Neural progenitor cell (in vitro differentiated cells): ENCODE measurements around the gene GMCL1. TPM values are rescaled to one million over a fixed set of nuclear protein-coding genes. Genes with fewer than 3 reads are reported as not detected.
"Not testable (repeated sequence)": the region's sequence is repeated elsewhere in the genome, so short reads cannot be mapped to it uniquely, and the experiment has no call there.

Experiments
- DNase-seq: peaks from one replicate; pipeline ENCODE4 v3.0.0-alpha.2; 2016; ENCODE audit warnings: low spot score
- H2AFZ ChIP-seq: fragments of 200-600 bp; sonication (generic); replicated peaks from 2 replicates; pipeline ENCODE4 v1.6.1; 2016; ENCODE audit warnings: antibody characterized with exemption
- H3F3A ChIP-seq: fragments of 200-600 bp; sonication (generic); 2 replicates; pipeline ENCODE4 v1.6.1; 2016; ENCODE audit warnings: antibody characterized with exemption, low read depth
- H3K27ac ChIP-seq: fragments of 200-600 bp; sonication (generic); 2 replicates; pipeline ENCODE4 v1.5.1; 2016; ENCODE audit warnings: mild to moderate bottlenecking
- H3K27me3 ChIP-seq: fragments of 200-600 bp; sonication (generic); 2 replicates; pipeline ENCODE4 v1.6.1; 2016; ENCODE audit warnings: mild to moderate bottlenecking, moderate library complexity
- H3K36me3 ChIP-seq: fragments of 200-600 bp; sonication (generic); 2 replicates; pipeline ENCODE4 v1.5.1; 2016
- H3K4me1 ChIP-seq: fragments of 200-600 bp; sonication (generic); 2 replicates; pipeline ENCODE4 v1.6.1; 2016; ENCODE audit warnings: mixed run types
- H3K4me2 ChIP-seq: fragments of 200-600 bp; sonication (generic); 2 replicates; pipeline ENCODE4 v1.6.1; 2016
- H3K4me3 ChIP-seq: fragments of 200-600 bp; sonication (generic); 2 replicates; pipeline ENCODE4 v1.5.1; 2016
- H3K79me2 ChIP-seq: fragments of 200-600 bp; sonication (generic); 2 replicates; pipeline ENCODE4 v1.6.1; 2016; ENCODE audit warnings: low read depth
- H3K9ac ChIP-seq: fragments of 200-600 bp; sonication (generic); 2 replicates; pipeline ENCODE4 v1.6.1; 2016
- H3K9me3 ChIP-seq: fragments of 200-600 bp; sonication (generic); 2 replicates; pipeline ENCODE4 v1.5.1; 2016; ENCODE audit warnings: low read depth
- H4K20me1 ChIP-seq: fragments of 200-600 bp; sonication (generic); 2 replicates; pipeline ENCODE4 v1.6.1; 2016; ENCODE audit warnings: low read depth
- H3K27ac Mint-ChIP-seq: 3 replicates; pipeline ENCODE4 v1.8.0; 2021; ENCODE audit warnings: mixed read lengths
- H3K27me3 Mint-ChIP-seq: 2 replicates; pipeline ENCODE4 v1.8.0; 2022; ENCODE audit warnings: low read depth, mild to moderate bottlenecking, inconsistent platforms, moderate library complexity, mixed read lengths; ENCODE audit not compliant: insufficient read depth
- H3K36me3 Mint-ChIP-seq: 3 replicates; pipeline ENCODE4 v1.8.0; 2021; ENCODE audit warnings: mixed read lengths
- H3K4me1 Mint-ChIP-seq: 3 replicates; pipeline ENCODE4 v1.8.0; 2021; ENCODE audit warnings: mixed read lengths
- H3K4me3 Mint-ChIP-seq: 3 replicates; pipeline ENCODE4 v1.8.0; 2021; ENCODE audit warnings: mild to moderate bottlenecking, moderate library complexity, mixed read lengths
- H3K9me3 Mint-ChIP-seq: 3 replicates; pipeline ENCODE4 v1.8.0; 2020; ENCODE audit warnings: mixed read lengths
- CTCF ChIP-seq: fragments of 200-600 bp; sonication (generic); IDR thresholded peaks from 2 replicates; pipeline ENCODE4 v1.5.1; 2017; ENCODE audit warnings: antibody characterized with exemption, mild to moderate bottlenecking
- EZH2 ChIP-seq: fragments of 200-600 bp; sonication (generic); IDR thresholded peaks from 2 replicates; pipeline ENCODE4 v1.6.1; 2017; ENCODE audit warnings: antibody characterized with exemption, mild to moderate bottlenecking, moderate library complexity
- EZH2phosphoT487 ChIP-seq: fragments of 200-600 bp; sonication (generic); IDR thresholded peaks from 2 replicates; pipeline ENCODE4 v1.6.1; 2017; ENCODE audit warnings: antibody characterized with exemption
- total RNA-seq: library from RNA; depleted of rRNA; stranded (reverse); fragments of >200 nt; gene quantifications from 2 replicates; pipeline ENCODE4 v1.2.3, GENCODE V29; 2015; ENCODE audit warnings: low replicate concordance

GMCL1 gene
- total RNA-seq, 1 donor from 2014 or later = 23.1 TPM

DNA sequence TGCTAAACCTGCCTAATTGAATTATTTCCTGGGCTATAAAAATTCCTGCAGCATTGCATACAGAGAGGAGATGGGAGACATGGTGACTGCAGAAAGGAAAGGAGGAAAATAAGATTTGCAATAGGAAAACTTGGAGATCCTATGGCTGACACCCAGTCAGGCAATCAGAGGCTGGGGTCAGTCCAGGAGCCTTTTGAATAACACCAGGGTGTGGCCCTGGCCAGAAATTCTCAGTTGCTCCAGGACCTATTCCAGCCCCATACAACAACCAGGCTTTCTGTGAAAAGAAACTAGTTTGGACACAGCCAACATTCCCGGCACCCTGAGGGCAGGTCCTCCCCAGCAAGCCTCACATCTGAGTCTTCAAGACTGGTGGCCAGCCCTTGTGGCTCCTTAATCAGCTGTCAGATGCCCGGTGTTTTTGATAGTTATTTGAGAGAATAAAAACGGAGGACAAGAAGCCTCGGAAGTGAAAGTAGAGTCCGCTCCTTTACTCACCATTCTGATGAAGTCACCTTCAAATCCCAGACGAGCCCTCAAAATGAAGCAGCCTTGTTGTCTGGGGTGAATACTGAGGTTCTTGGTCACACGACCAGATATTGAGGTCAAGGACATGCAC, 31.1 kb upstream of the GMCL1 start:
- peaks cover 5% of the 10 kb centered on the region for H3F3A ChIP-seq
- no peak for DNase-seq
- no peaks in the 10 kb centered on the region for H3K9me3 Mint-ChIP-seq
- H2AFZ ChIP-seq = no peak overlapping the region
- peaks cover 36% of the 10 kb centered on the region for H3K4me1 ChIP-seq
- H3K36me3 ChIP-seq = no peaks in the 10 kb centered on the region
- peaks cover 47% of the 10 kb centered on the region for H3K4me1 Mint-ChIP-seq
- H3K36me3 Mint-ChIP-seq = no peaks in the 10 kb centered on the region
- H3K27me3 Mint-ChIP-seq = peaks cover 8% of the 10 kb centered on the region
- H3K27ac Mint-ChIP-seq = peak overlapping the region; percentile 96
- H3K27me3 ChIP-seq = no peaks in the 10 kb centered on the region
- H4K20me1 ChIP-seq = no peaks in the 10 kb centered on the region
- H3K9me3 ChIP-seq = no peaks in the 10 kb centered on the region
- H3K27ac ChIP-seq = no peak overlapping the region
- no peaks in the 10 kb centered on the region for H3K79me2 ChIP-seq
- no peak for TF ChIP-seq EZH2phosphoT487
- TF ChIP-seq EZH2 = no peak
- TF ChIP-seq CTCF = no peak
- H3K4me3 ChIP-seq = no peak overlapping the region
- peak overlapping the region; percentile 6 for H3K4me2 ChIP-seq
- H3K4me3 Mint-ChIP-seq = peak overlapping the region; percentile 72
- H3K9ac ChIP-seq = no peak overlapping the region

GRCh38 chr2:69798909-69799526, 30.4 kb upstream of the GMCL1 start:
- H3K79me2 ChIP-seq = no peaks in the 10 kb centered on the region
- H3F3A ChIP-seq = peaks cover 5% of the 10 kb centered on the region
- H3K4me3 ChIP-seq = no peak overlapping the region
- no peak overlapping the region for H3K27ac ChIP-seq
- H3K9me3 ChIP-seq = no peaks in the 10 kb centered on the region
- Mint-ChIP-seq H3K9me3 (no peaks in the 10 kb centered on the region), H3K4me3 (peak overlapping the region; percentile 72), H3K27ac (peak overlapping the region; percentile 96), H3K27me3 (peaks cover 8% of the 10 kb centered on the region), H3K4me1 (peaks cover 47% of the 10 kb centered on the region), H3K36me3 (no peaks in the 10 kb centered on the region)
- no peak overlapping the region for H2AFZ ChIP-seq
- TF ChIP-seq EZH2 = no peak
- no peak for TF ChIP-seq CTCF
- TF ChIP-seq EZH2phosphoT487 = no peak
- peak overlapping the region; percentile 6 for H3K4me2 ChIP-seq
- peak; percentile 29 for DNase-seq
- H4K20me1 ChIP-seq = no peaks in the 10 kb centered on the region
- H3K27me3 ChIP-seq = no peaks in the 10 kb centered on the region
- no peaks in the 10 kb centered on the region for H3K36me3 ChIP-seq
- no peak overlapping the region for H3K9ac ChIP-seq
- H3K4me1 ChIP-seq = peaks cover 33% of the 10 kb centered on the region

GRCh38 chr2:69801745-69802290, 27.6 kb upstream of the GMCL1 start:
- no peak overlapping the region for H3K27ac ChIP-seq
- no peaks in the 10 kb centered on the region for H3K27me3 ChIP-seq
- H3K27me3 Mint-ChIP-seq = peaks cover 6% of the 10 kb centered on the region
- H3K79me2 ChIP-seq = no peaks in the 10 kb centered on the region
- H3K36me3 Mint-ChIP-seq = no peaks in the 10 kb centered on the region
- no peaks in the 10 kb centered on the region for H3K9me3 ChIP-seq
- H3K4me1 Mint-ChIP-seq = peaks cover 42% of the 10 kb centered on the region
- no peaks in the 10 kb centered on the region for H3K36me3 ChIP-seq
- peaks cover 5% of the 10 kb centered on the region for H3F3A ChIP-seq
- H3K4me2 ChIP-seq = no peak overlapping the region
- no peak for DNase-seq
- H3K9me3 Mint-ChIP-seq = no peaks in the 10 kb centered on the region
- no peak for TF ChIP-seq EZH2phosphoT487
- TF ChIP-seq EZH2 = no peak
- no peak for TF ChIP-seq CTCF
- peak overlapping the region; percentile 18 for H3K27ac Mint-ChIP-seq
- H4K20me1 ChIP-seq = no peaks in the 10 kb centered on the region
- no peak overlapping the region for H2AFZ ChIP-seq
- H3K9ac ChIP-seq = no peak overlapping the region
- H3K4me1 ChIP-seq = peaks cover 29% of the 10 kb centered on the region
- H3K4me3 ChIP-seq = no peak overlapping the region
- no peak overlapping the region for H3K4me3 Mint-ChIP-seq

GRCh38 chr2:69802781-69803367, 26.6 kb upstream of the GMCL1 start:
- peaks cover 33% of the 10 kb centered on the region for H3K4me1 Mint-ChIP-seq
- not testable (repeated sequence) for DNase-seq, H3K27ac ChIP-seq

More at GRCh38 chr2:69802781-69803367, 26.6 kb upstream of the GMCL1 start:
- H3K4me2 ChIP-seq, H3K36me3 Mint-ChIP-seq, H3F3A ChIP-seq, H2AFZ ChIP-seq, H3K27ac Mint-ChIP-seq, H3K36me3 ChIP-seq, H3K9me3 ChIP-seq, H3K27me3 Mint-ChIP-seq, H3K9ac ChIP-seq, H3K9me3 Mint-ChIP-seq, H3K4me3 Mint-ChIP-seq, H3K4me3 ChIP-seq, H4K20me1 ChIP-seq, H3K79me2 ChIP-seq, H3K27me3 ChIP-seq: not testable (repeated sequence)
- peaks cover 26% of the 10 kb centered on the region for H3K4me1 ChIP-seq
